Activated naive CD8-positive, alpha-beta T cell treated with anti-CD3 and anti-CD28 coated beads for 36 hours (primary cell): ENCODE measurements around the gene AMH. TPM values are rescaled to one million over a fixed set of nuclear protein-coding genes. Genes with fewer than 3 reads are reported as not detected.

Experiments
- DNase-seq: peaks from one replicate; pipeline ENCODE4 v3.0.0; 2021
- H3K27ac Mint-ChIP-seq: one replicate; pipeline ENCODE4 v1.8.0; 2022; ENCODE audit warnings: mild to moderate bottlenecking, moderate library complexity, mixed read lengths
- H3K27me3 Mint-ChIP-seq: one replicate; pipeline ENCODE4 v1.8.0; 2022; ENCODE audit warnings: mild to moderate bottlenecking, mixed read lengths
- H3K36me3 Mint-ChIP-seq: one replicate; pipeline ENCODE4 v1.8.0; 2021; ENCODE audit warnings: mild to moderate bottlenecking, mixed read lengths
- H3K4me1 Mint-ChIP-seq: one replicate; pipeline ENCODE4 v1.8.0; 2021; ENCODE audit warnings: mixed read lengths
- H3K4me3 Mint-ChIP-seq: one replicate; pipeline ENCODE4 v1.8.0; 2022; ENCODE audit warnings: mild to moderate bottlenecking, moderate library complexity, mixed read lengths
- H3K9me3 Mint-ChIP-seq: one replicate; pipeline ENCODE4 v1.8.0; 2022; ENCODE audit warnings: mixed read lengths
- total RNA-seq, 2 experiments: library from RNA; stranded (reverse); gene quantifications; one replicate each; pipeline ENCODE4 v1.2.3, GENCODE V29; 2021

AMH gene
- total RNA-seq, 2 experiments from 2014 or later, result 7.4 to 10.0 TPM

- Mint-ChIP-seq H3K27ac (peak overlapping the region; percentile 100), H3K27me3 (no peaks in the 10 kb centered on the region), H3K36me3 (peaks cover 60% of the 10 kb centered on the region), H3K4me3 (peak overlapping the region; percentile 99), H3K9me3 (no peaks in the 10 kb centered on the region), H3K4me1 (peaks cover 64% of the 10 kb centered on the region)
- no peak for DNase-seq
Observed at GRCh38 chr19:2237051-2237868, 11.9 kb upstream of the AMH start.

DNA sequence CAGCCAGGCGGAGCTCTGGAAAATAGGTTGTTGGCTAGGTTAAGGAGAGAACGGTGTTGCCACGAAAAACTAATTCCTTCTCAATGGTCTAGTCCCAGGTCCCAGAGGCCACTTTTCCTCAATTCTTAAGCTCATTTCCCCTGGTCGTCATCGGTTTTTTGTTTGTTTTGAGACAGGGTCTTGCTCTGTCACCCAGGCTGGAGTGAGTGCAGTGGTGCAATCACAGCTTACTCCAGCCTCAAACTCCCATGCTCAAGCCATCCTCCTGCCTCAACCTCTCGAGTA, 11.3 kb upstream of the AMH start:
- no peaks in the 10 kb centered on the region for H3K9me3 Mint-ChIP-seq
- H3K4me3 Mint-ChIP-seq, result peak overlapping the region; percentile 99
- H3K27ac Mint-ChIP-seq, result peak overlapping the region; percentile 100
- no peak for DNase-seq
- peaks cover 65% of the 10 kb centered on the region for H3K36me3 Mint-ChIP-seq
- H3K4me1 Mint-ChIP-seq, result peaks cover 67% of the 10 kb centered on the region
- H3K27me3 Mint-ChIP-seq, result no peaks in the 10 kb centered on the region

GRCh38 chr19:2239173-2239572, 9.9 kb upstream of the AMH start:
- no peaks in the 10 kb centered on the region for H3K9me3 Mint-ChIP-seq
- H3K4me1 Mint-ChIP-seq, result peaks cover 62% of the 10 kb centered on the region
- peaks cover 62% of the 10 kb centered on the region for H3K36me3 Mint-ChIP-seq
- DNase-seq, result no peak
- no peaks in the 10 kb centered on the region for H3K27me3 Mint-ChIP-seq
- H3K27ac Mint-ChIP-seq, result peak overlapping the region; percentile 100
- H3K4me3 Mint-ChIP-seq, result peak overlapping the region; percentile 99

DNA sequence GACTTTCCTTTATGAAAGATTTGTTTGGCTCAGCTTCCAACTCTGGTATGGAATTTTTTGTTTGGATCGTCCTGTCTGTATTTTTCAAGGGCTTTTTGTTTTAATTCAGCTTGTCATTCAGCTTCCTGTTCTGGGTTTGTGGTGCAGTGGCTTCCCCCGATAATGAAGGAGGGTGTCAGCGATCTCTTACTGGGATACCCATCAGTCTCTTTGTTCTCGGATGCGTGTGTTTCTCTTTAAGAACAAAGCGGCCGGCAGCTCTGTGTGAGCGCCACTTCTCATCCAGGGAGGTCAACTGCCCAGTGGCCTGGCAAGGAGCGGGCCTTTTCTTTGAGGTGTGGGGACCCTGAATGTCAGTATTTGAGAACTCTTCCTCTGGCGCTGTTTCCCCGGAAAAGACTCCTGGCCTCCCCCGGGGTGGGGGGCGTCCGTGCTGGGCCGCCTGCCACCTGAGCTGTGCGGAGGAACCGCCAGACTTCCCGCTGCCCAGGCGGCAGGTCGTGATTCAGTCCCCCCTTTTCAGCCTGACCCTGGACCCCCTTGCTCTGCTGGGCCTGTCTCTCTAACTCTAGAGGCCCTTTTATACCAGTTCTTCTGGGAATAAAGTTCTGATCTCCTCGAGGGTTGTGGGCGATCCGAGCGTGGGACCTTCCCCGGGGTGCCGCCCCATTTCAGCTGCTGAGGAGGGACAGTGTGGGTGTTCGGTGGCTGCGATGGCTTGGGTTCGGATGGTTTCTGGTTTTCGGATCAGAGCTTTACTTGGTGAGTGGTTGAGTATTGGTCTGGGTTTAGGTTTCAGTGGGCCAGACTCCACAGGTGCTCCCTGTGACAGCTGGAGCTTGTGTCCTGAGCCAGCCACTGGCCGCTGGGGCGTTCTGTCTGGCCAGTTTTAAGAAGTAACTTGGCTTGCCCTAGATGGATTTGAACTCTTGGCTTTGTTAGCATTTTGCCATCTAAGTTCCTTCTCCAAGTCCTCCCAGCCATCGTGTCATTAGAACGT, 9.1 kb upstream of the AMH start:
- no peaks in the 10 kb centered on the region for H3K9me3 Mint-ChIP-seq
- no peaks in the 10 kb centered on the region for H3K27me3 Mint-ChIP-seq
- H3K27ac Mint-ChIP-seq, result peak overlapping the region; percentile 100
- H3K4me1 Mint-ChIP-seq, result peaks cover 55% of the 10 kb centered on the region
- peak overlapping the region; percentile 99 for H3K4me3 Mint-ChIP-seq
- peaks cover 63% of the 10 kb centered on the region for H3K36me3 Mint-ChIP-seq
- DNase-seq, result no peak

GRCh38 chr19:2240881-2241760, 8.0 kb upstream of the AMH start:
- Mint-ChIP-seq H3K27me3 (no peaks in the 10 kb centered on the region), H3K4me3 (peak overlapping the region; percentile 99), H3K4me1 (peaks cover 52% of the 10 kb centered on the region), H3K9me3 (no peaks in the 10 kb centered on the region), H3K27ac (peak overlapping the region; percentile 45), H3K36me3 (peaks cover 62% of the 10 kb centered on the region)
- DNase-seq, result no peak

DNA sequence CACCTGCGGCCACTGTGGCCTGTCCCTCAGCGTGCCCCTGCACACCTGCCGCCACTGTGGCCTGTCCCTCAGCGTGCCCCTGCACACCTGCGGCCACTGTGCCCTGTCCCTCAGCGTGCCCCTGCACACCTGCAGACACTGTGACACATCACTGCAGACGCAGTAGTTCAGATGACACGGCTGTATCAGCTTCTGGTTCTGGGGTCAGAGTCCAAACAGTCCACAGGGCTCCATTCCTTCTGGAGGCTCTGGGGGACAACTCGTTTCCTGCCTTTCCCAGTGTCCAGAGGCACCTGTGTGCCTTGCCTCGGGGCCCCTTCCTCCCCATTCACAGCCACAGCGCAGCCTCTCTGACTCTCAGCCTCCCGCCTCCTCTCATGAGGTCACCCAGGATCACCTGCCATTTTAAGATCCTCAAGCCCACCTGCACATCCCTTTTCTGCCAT, 7.0 kb upstream of the AMH start:
- no peak for DNase-seq
- Mint-ChIP-seq H3K4me1 (peaks cover 47% of the 10 kb centered on the region), H3K27ac (no peak overlapping the region), H3K4me3 (peak overlapping the region; percentile 14), H3K27me3 (no peaks in the 10 kb centered on the region), H3K9me3 (no peaks in the 10 kb centered on the region), H3K36me3 (peaks cover 54% of the 10 kb centered on the region)

DNA sequence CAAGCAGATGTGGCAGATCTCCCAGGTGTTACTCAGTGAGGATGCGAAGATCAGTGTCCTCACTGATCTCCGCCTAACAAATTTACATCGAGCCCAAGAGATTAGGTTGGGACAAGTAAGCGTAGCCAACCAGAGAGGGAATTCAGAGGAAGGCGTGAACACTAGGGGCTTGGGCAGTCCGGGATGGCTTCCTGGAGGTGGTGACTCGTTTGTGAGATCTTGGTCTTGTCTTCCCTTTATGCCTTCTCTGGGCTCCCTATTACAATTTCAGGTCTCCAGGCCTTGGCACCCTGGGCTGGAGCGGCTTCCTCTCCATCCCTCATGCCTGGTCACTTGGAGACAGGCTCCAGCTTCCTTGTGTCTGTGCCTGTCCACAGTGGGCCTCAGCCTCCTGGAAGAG, 6.3 kb upstream of the AMH start:
- Mint-ChIP-seq H3K4me3 (no peak overlapping the region), H3K27ac (no peak overlapping the region), H3K9me3 (no peaks in the 10 kb centered on the region), H3K36me3 (peaks cover 47% of the 10 kb centered on the region), H3K27me3 (no peaks in the 10 kb centered on the region), H3K4me1 (peaks cover 44% of the 10 kb centered on the region)
- DNase-seq, result no peak

- Mint-ChIP-seq H3K27ac (no peak overlapping the region), H3K27me3 (no peaks in the 10 kb centered on the region), H3K36me3 (peaks cover 40% of the 10 kb centered on the region), H3K4me3 (no peak overlapping the region), H3K4me1 (peaks cover 38% of the 10 kb centered on the region), H3K9me3 (no peaks in the 10 kb centered on the region)
- DNase-seq, result no peak
Observed at GRCh38 chr19:2243274-2244124, 5.6 kb upstream of the AMH start.

GRCh38 chr19:2244125-2244411, 5.1 kb upstream of the AMH start:
- Mint-ChIP-seq H3K9me3 (no peaks in the 10 kb centered on the region), H3K36me3 (peaks cover 35% of the 10 kb centered on the region), H3K4me3 (no peak overlapping the region), H3K27ac (no peak overlapping the region), H3K27me3 (no peaks in the 10 kb centered on the region), H3K4me1 (peaks cover 32% of the 10 kb centered on the region)
- no peak for DNase-seq

GRCh38 chr19:2244486-2244885, 4.6 kb upstream of the AMH start:
- peaks cover 30% of the 10 kb centered on the region for H3K4me1 Mint-ChIP-seq
- no peaks in the 10 kb centered on the region for H3K27me3 Mint-ChIP-seq
- H3K9me3 Mint-ChIP-seq, result no peaks in the 10 kb centered on the region
- H3K4me3 Mint-ChIP-seq, result no peak overlapping the region
- no peak for DNase-seq
- H3K36me3 Mint-ChIP-seq, result peaks cover 32% of the 10 kb centered on the region
- no peak overlapping the region for H3K27ac Mint-ChIP-seq

DNA sequence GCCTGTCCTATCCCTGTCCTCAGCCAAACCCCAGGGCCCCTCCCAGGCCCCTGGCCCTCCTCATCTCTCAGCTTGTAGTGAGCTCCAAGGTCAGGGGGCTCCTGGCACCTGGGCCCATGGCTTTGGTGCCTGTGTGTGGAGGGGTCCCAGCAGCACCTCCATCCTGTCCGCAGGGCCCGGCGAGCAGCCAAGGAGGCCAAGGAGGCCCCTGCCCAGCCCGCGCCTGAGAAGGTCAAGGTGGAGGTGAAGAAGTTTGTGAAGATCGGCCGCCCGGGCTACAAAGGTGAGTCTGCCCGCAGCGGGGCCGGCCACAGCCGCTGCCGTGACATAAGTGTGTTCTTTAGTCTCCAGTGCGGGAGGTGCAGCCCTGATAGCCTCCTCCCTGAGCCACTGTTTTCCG, 3.9 kb upstream of the AMH start:
- H3K4me1 Mint-ChIP-seq, result peaks cover 24% of the 10 kb centered on the region
- H3K27me3 Mint-ChIP-seq, result no peaks in the 10 kb centered on the region
- no peaks in the 10 kb centered on the region for H3K9me3 Mint-ChIP-seq
- H3K4me3 Mint-ChIP-seq, result no peak overlapping the region
- no peak overlapping the region for H3K27ac Mint-ChIP-seq
- no peak for DNase-seq
- peaks cover 26% of the 10 kb centered on the region for H3K36me3 Mint-ChIP-seq

DNA sequence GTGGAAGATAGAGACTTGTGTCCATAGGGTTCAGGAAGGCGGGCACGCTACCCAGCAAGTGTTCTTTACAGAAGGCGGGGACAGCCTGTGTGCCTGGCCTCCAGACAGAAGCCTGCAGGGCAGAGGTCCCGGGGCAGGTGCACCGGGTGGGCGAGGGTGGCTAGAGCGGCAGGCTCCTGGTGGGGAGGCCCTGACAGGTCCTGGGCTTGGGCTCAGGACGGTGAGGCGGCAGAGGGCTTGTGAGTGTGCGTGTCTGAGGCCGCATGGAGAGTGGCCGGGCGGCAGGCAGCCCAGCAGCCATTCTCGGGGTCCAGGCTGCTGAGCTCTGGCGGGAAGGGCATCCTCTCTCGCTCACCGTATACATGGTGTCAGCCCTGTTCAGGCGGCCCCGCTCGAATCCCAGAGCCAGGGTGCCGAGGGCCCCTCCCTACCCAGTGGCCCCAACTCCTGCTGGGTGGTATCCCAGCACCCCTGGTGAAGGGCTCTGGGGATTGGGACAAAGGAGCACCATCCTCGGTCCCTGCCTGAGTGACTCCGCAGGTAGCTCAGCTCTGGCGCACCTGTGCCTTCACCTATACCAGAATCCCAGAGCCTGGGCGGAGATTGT, 3.0 kb upstream of the AMH start:
- H3K4me1 Mint-ChIP-seq, result peaks cover 15% of the 10 kb centered on the region
- no peak overlapping the region for H3K27ac Mint-ChIP-seq
- peaks cover 17% of the 10 kb centered on the region for H3K36me3 Mint-ChIP-seq
- H3K9me3 Mint-ChIP-seq, result no peaks in the 10 kb centered on the region
- DNase-seq, result no peak
- no peak overlapping the region for H3K4me3 Mint-ChIP-seq
- no peaks in the 10 kb centered on the region for H3K27me3 Mint-ChIP-seq

DNA sequence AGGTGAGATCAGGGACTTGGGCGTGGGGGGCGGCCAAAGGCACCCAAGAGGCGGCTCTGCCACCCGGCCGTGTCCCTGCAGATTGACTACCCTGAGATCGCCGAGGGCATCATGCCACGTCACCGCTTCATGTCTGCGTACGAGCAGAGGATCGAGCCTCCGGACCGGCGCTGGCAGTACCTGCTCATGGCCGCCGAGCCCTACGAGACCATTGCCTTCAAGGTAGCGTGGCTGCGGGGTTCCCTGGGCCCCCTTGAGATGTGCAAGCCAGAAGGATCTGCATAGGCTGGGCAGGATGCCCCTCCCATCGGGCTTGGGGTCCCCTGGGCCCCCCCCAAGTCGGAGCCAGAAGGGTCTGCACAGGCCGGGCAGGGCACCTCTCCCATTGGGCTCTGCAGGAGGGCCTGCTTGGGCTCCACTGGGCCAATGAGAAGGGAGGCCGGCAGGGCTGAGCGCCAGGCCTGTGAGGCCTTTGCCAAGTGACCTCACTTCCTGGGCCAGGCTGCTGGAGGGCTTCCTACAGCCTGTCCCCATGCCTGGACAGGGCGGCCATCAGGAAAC, 2.2 kb upstream of the AMH start:
- Mint-ChIP-seq H3K4me1 (peaks cover 8% of the 10 kb centered on the region), H3K27ac (no peak overlapping the region), H3K4me3 (no peak overlapping the region), H3K27me3 (peaks cover 4% of the 10 kb centered on the region), H3K36me3 (peaks cover 14% of the 10 kb centered on the region), H3K9me3 (no peaks in the 10 kb centered on the region)
- no peak for DNase-seq
